SH-SY5Y (cell line): Measurements from ENCODE around the gene TPRA1.

Experiments used
- GATA2 ChIP-seq: IDR thresholded peaks from 2 replicates; pipeline ENCODE4 v1.6.1; 2011; ENCODE audit warnings: mild to moderate bottlenecking, low read depth, low read length
- GATA3 ChIP-seq: IDR thresholded peaks from 2 replicates; pipeline ENCODE4 v1.6.1; 2011; ENCODE audit warnings: low read depth, mild to moderate bottlenecking, low read length, moderate library complexity

DNA sequence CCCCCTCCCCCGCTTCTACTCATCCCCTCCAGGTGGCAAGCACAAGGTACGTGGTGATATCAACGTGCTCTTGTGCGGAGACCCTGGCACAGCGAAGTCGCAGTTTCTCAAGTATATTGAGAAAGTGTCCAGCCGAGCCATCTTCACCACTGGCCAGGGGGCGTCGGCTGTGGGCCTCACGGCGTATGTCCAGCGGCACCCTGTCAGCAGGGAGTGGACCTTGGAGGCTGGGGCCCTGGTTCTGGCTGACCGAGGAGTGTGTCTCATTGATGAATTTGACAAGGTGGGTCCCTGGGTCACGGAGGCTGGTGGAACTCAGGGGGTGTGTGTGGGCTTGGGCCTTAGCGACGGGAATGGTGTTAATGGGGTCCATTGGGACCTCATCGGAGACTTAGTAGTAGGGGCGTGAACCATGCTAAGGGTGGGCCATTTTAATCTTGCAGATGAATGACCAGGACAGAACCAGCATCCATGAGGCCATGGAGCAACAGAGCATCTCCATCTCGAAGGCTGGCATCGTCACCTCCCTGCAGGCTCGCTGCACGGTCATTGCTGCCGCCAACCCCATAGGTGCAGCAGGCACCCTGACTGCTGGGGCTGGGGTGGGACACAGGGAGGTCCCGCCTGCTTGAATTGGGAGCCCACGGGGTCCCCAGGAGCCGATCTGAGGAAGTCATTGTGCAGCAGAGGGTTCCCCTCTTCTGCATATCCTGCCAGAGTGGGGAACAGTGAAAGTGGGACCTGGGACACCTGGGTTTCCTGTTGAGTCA is 26.5 kb upstream of the TPRA1 start:
- TF ChIP-seq GATA3, result no peak
- no peak for TF ChIP-seq GATA2
